HepG2 (cell line): ENCODE measurements around the gene ANK3.

Experiments used
- BHLHE40 ChIP-seq: IDR thresholded peaks from 2 replicates; pipeline ENCODE4 v1.6.1; 2011; ENCODE audit warnings: low read length, improper control_type of control experiment
- CTCF ChIP-seq: sonication (generic); formaldehyde crosslinking; IDR thresholded peaks from 2 replicates; pipeline ENCODE4 v1.5.0; 2020; ENCODE audit warnings: mild to moderate bottlenecking, missing genetic modification reagents, moderate library complexity
- EZH2 ChIP-seq: conservative IDR thresholded peaks from 2 replicates; pipeline ENCODE4 v1.6.1; 2012; ENCODE audit warnings: mild to moderate bottlenecking, low read depth, low read length, moderate library complexity
- MAX ChIP-seq: IDR thresholded peaks from 2 replicates; pipeline ENCODE4 v1.6.1; 2012; ENCODE audit warnings: inconsistent platforms
- NFKB2 ChIP-seq: sonication (generic); formaldehyde crosslinking; IDR thresholded peaks from 2 replicates; pipeline ENCODE4 v1.4.0; 2020; ENCODE audit warnings: missing genetic modification reagents, borderline replicate concordance
- NONO ChIP-seq, 2 experiments: fragments of 450-650 bp in 1 of 2; sonication (generic) in 1 of 2; formaldehyde crosslinking in 1 of 2; IDR thresholded peaks in 1 of 2; conservative IDR thresholded peaks in 1 of 2; 2 replicates each; pipeline versions ENCODE4 v1.6.1 to v1.8.0; 2017 to 2022; ENCODE audit warnings: mild to moderate bottlenecking in 1 of 2, missing genetic modification reagents in 1 of 2, moderate library complexity in 1 of 2
- PHF8 ChIP-seq: sonication (generic); formaldehyde crosslinking; IDR thresholded peaks from 2 replicates; pipeline ENCODE4 v1.5.0; 2020; ENCODE audit warnings: missing genetic modification reagents
- SMC3 ChIP-seq: IDR thresholded peaks from 2 replicates; pipeline ENCODE4 v1.6.1; 2011; ENCODE audit warnings: low read length, improper control_type of control experiment
- TRIM24 ChIP-seq: sonication (generic); formaldehyde crosslinking; IDR thresholded peaks from 2 replicates; pipeline ENCODE4 v1.8.0; 2022; ENCODE audit warnings: mild to moderate bottlenecking, missing genetic modification reagents
- ZNF501 ChIP-seq: sonication (generic); formaldehyde crosslinking; IDR thresholded peaks from 2 replicates; pipeline ENCODE4 v1.5.1; 2020; ENCODE audit warnings: mild to moderate bottlenecking, moderate library complexity, missing genetic modification reagents
- ZNF614 ChIP-seq: IDR thresholded peaks from 2 replicates; pipeline ENCODE4 v1.6.1; 2018; ENCODE audit warnings: missing biosample characterization, missing genetic modification reagents, inconsistent platforms, borderline replicate concordance
- ZNF615 ChIP-seq: sonication (generic); formaldehyde crosslinking; IDR thresholded peaks from 2 replicates; pipeline ENCODE4 v1.5.0; 2020; ENCODE audit warnings: mild to moderate bottlenecking, missing genetic modification reagents, borderline replicate concordance
- ZNF766 ChIP-seq: sonication (generic); formaldehyde crosslinking; IDR thresholded peaks from 2 replicates; pipeline ENCODE4 v1.5.0; 2020; ENCODE audit warnings: missing genetic modification reagents, borderline replicate concordance

GRCh38 chr10:60291344-60291930, 98.2 kb downstream of the ANK3 start:
- TF ChIP-seq MAX: no peak
- TF ChIP-seq ZNF501 (CRISPR knock-in tag): no peak
- TF ChIP-seq EZH2: no peak
- TF ChIP-seq PHF8: no peak
- TF ChIP-seq ZNF615 (CRISPR knock-in tag): no peak
- no peak for TF ChIP-seq ZNF614 (CRISPR knock-in tag)
- no peak for TF ChIP-seq NFKB2
- no peak for TF ChIP-seq NONO (IDR thresholded peaks at IDR 0.05)
- no peak for TF ChIP-seq NONO (CRISPR knock-in tag; conservative IDR thresholded peaks at IDR 0.05)
- no peak for TF ChIP-seq SMC3
- no peak for TF ChIP-seq ZNF766 (CRISPR knock-in tag)
- no peak for TF ChIP-seq BHLHE40
- TF ChIP-seq CTCF (CRISPR knock-in tag): no peak
- no peak for TF ChIP-seq TRIM24
